ENCODE data around the gene HNRNPH1.
"Not testable (repeated sequence)": the region's sequence is repeated elsewhere in the genome, so short reads cannot be mapped to it uniquely, and the experiment has no call there.

Gene HNRNPH1

GRCh38 chr5:179642626-179643025 lies 19.2 kb upstream of the HNRNPH1 start:
- not testable (repeated sequence) for H3K9ac ChIP-seq (ENCODE audit: low read length); H3K4me1 ChIP-seq (ENCODE audit: control insufficient read depth, low read depth, low read length); H3K27me3 ChIP-seq (ENCODE audit: control insufficient read depth, insufficient read depth, low read length); H3K36me3 ChIP-seq (ENCODE audit: control insufficient read depth, low read depth, low read length); H3K27ac ChIP-seq (ENCODE audit: low read length); H3K9me3 ChIP-seq (ENCODE audit: control insufficient read depth, low read depth, low read length); H3K4me3 ChIP-seq (ENCODE audit: low read length)

- H3K9me3 ChIP-seq (ENCODE audit: control insufficient read depth, low read depth, low read length); H3K27me3 ChIP-seq (ENCODE audit: control insufficient read depth, insufficient read depth, low read length); H3K4me3 ChIP-seq (ENCODE audit: low read length); H3K9ac ChIP-seq (ENCODE audit: low read length); H3K27ac ChIP-seq (ENCODE audit: low read length); H3K36me3 ChIP-seq (ENCODE audit: control insufficient read depth, low read depth, low read length); H3K4me1 ChIP-seq (ENCODE audit: control insufficient read depth, low read depth, low read length): not testable (repeated sequence)
These were observed 18.3 kb upstream of the HNRNPH1 start for GRCh38 chr5:179641745-179642144.

GRCh38 chr5:179639296-179639695 lies 15.8 kb upstream of the HNRNPH1 start:
- H3K4me1 ChIP-seq (ENCODE audit: control insufficient read depth, low read depth, low read length); H3K27me3 ChIP-seq (ENCODE audit: control insufficient read depth, insufficient read depth, low read length); H3K9ac ChIP-seq (ENCODE audit: low read length); H3K9me3 ChIP-seq (ENCODE audit: control insufficient read depth, low read depth, low read length); H3K36me3 ChIP-seq (ENCODE audit: control insufficient read depth, low read depth, low read length); H3K27ac ChIP-seq (ENCODE audit: low read length); H3K4me3 ChIP-seq (ENCODE audit: low read length): not testable (repeated sequence)

- not testable (repeated sequence) for H3K9me3 ChIP-seq (ENCODE audit: control insufficient read depth, low read depth, low read length); H3K36me3 ChIP-seq (ENCODE audit: control insufficient read depth, low read depth, low read length); H3K27ac ChIP-seq (ENCODE audit: low read length); H3K9ac ChIP-seq (ENCODE audit: low read length); H3K4me3 ChIP-seq (ENCODE audit: low read length); H3K4me1 ChIP-seq (ENCODE audit: control insufficient read depth, low read depth, low read length); H3K27me3 ChIP-seq (ENCODE audit: control insufficient read depth, insufficient read depth, low read length)
These were observed 11.1 kb upstream of the HNRNPH1 start for GRCh38 chr5:179634370-179635172.

GRCh38 chr5:179633501-179634369 lies 10.3 kb upstream of the HNRNPH1 start:
- H3K36me3 ChIP-seq (ENCODE audit: control insufficient read depth, low read depth, low read length); H3K27me3 ChIP-seq (ENCODE audit: control insufficient read depth, insufficient read depth, low read length); H3K9me3 ChIP-seq (ENCODE audit: control insufficient read depth, low read depth, low read length); H3K9ac ChIP-seq (ENCODE audit: low read length); H3K27ac ChIP-seq (ENCODE audit: low read length); H3K4me3 ChIP-seq (ENCODE audit: low read length); H3K4me1 ChIP-seq (ENCODE audit: control insufficient read depth, low read depth, low read length): not testable (repeated sequence)

GRCh38 chr5:179624841-179625271 lies 1.4 kb upstream of the HNRNPH1 start:
- H3K4me3 ChIP-seq (ENCODE audit: low read length), result peak overlapping the region; percentile 92
- H3K4me1 ChIP-seq (ENCODE audit: control insufficient read depth, low read depth, low read length), result peaks cover 28% of the 10 kb centered on the region
- H3K36me3 ChIP-seq (ENCODE audit: control insufficient read depth, low read depth, low read length), result peaks cover 27% of the 10 kb centered on the region
- H3K9me3 ChIP-seq (ENCODE audit: control insufficient read depth, low read depth, low read length), result no peaks in the 10 kb centered on the region
- no peaks in the 10 kb centered on the region for H3K27me3 ChIP-seq (ENCODE audit: control insufficient read depth, insufficient read depth, low read length)
- no peak overlapping the region for H3K27ac ChIP-seq (ENCODE audit: low read length)
- H3K9ac ChIP-seq (ENCODE audit: low read length), result peak overlapping the region; percentile 99

- Histone ChIP-seq H3K27me3 (ENCODE audit: control insufficient read depth, insufficient read depth, low read length) (no peaks in the 10 kb centered on the region), H3K36me3 (ENCODE audit: control insufficient read depth, low read depth, low read length) (peaks cover 34% of the 10 kb centered on the region), H3K4me1 (ENCODE audit: control insufficient read depth, low read depth, low read length) (peaks cover 35% of the 10 kb centered on the region), H3K9me3 (ENCODE audit: control insufficient read depth, low read depth, low read length) (no peaks in the 10 kb centered on the region), H3K4me3 (ENCODE audit: low read length) (peak overlapping the region; percentile 92), H3K9ac (ENCODE audit: low read length) (peak overlapping the region; percentile 99), H3K27ac (ENCODE audit: low read length) (peak overlapping the region; percentile 94)
These were observed 653 bp upstream of the HNRNPH1 start for GRCh38 chr5:179623906-179624741.

GRCh38 chr5:179621551-179622214 lies 1.8 kb downstream of the HNRNPH1 start:
- H3K27me3 ChIP-seq (ENCODE audit: control insufficient read depth, insufficient read depth, low read length), result no peaks in the 10 kb centered on the region
- H3K27ac ChIP-seq (ENCODE audit: low read length), result no peak overlapping the region
- H3K4me1 ChIP-seq (ENCODE audit: control insufficient read depth, low read depth, low read length), result peaks cover 36% of the 10 kb centered on the region
- H3K9me3 ChIP-seq (ENCODE audit: control insufficient read depth, low read depth, low read length), result no peaks in the 10 kb centered on the region
- peak overlapping the region; percentile 61 for H3K9ac ChIP-seq (ENCODE audit: low read length)
- peaks cover 58% of the 10 kb centered on the region for H3K36me3 ChIP-seq (ENCODE audit: control insufficient read depth, low read depth, low read length)
- peak overlapping the region; percentile 73 for H3K4me3 ChIP-seq (ENCODE audit: low read length)

- Histone ChIP-seq H3K4me3 (ENCODE audit: low read length) (peak overlapping the region; percentile 73), H3K27me3 (ENCODE audit: control insufficient read depth, insufficient read depth, low read length) (no peaks in the 10 kb centered on the region), H3K27ac (ENCODE audit: low read length) (no peak overlapping the region), H3K36me3 (ENCODE audit: control insufficient read depth, low read depth, low read length) (peaks cover 67% of the 10 kb centered on the region), H3K9me3 (ENCODE audit: control insufficient read depth, low read depth, low read length) (no peaks in the 10 kb centered on the region), H3K4me1 (ENCODE audit: control insufficient read depth, low read depth, low read length) (peaks cover 36% of the 10 kb centered on the region), H3K9ac (ENCODE audit: low read length) (peak overlapping the region; percentile 61)
These were observed 2.6 kb downstream of the HNRNPH1 start for GRCh38 chr5:179620703-179621350.

- no peaks in the 10 kb centered on the region for H3K9me3 ChIP-seq (ENCODE audit: control insufficient read depth, low read depth, low read length)
- no peak overlapping the region for H3K27ac ChIP-seq (ENCODE audit: low read length)
- H3K4me1 ChIP-seq (ENCODE audit: control insufficient read depth, low read depth, low read length), result peaks cover 36% of the 10 kb centered on the region
- peak overlapping the region; percentile 73 for H3K4me3 ChIP-seq (ENCODE audit: low read length)
- no peaks in the 10 kb centered on the region for H3K27me3 ChIP-seq (ENCODE audit: control insufficient read depth, insufficient read depth, low read length)
- peaks cover 72% of the 10 kb centered on the region for H3K36me3 ChIP-seq (ENCODE audit: control insufficient read depth, low read depth, low read length)
- H3K9ac ChIP-seq (ENCODE audit: low read length), result peak overlapping the region; percentile 61
These were observed 3.2 kb downstream of the HNRNPH1 start for GRCh38 chr5:179620293-179620692.

Data from iPS-18a (cell line).